DND-41 (cell line): ENCODE results near the gene PPP1R16B.

Experiments used
- ATAC-seq: fragments of 200-7000 bp; cut with Tn5 transposase; 3 replicates; pipeline ENCODE4 v1.9.1; 2021; ENCODE audit warnings: low read depth; ENCODE audit not compliant: insufficient read depth
- DNase-seq: peaks from one replicate; pipeline ENCODE4 v3.0.0-alpha.2; 2020
- H2AFZ ChIP-seq: 2 replicates; pipeline ENCODE4 v1.6.0; 2012; ENCODE audit warnings: low read depth, low read length
- H3K27ac ChIP-seq: 2 replicates; pipeline ENCODE4 v1.5.1; 2012; ENCODE audit warnings: low read length, inconsistent platforms
- H3K27me3 ChIP-seq: fragments of 200-600 bp; sonication (generic); 2 replicates; pipeline ENCODE4 v1.6.0; 2012; ENCODE audit warnings: low read length, mild to moderate bottlenecking, inconsistent platforms; ENCODE audit not compliant: insufficient read depth, poor library complexity
- H3K36me3 ChIP-seq: 2 replicates; pipeline ENCODE4 v1.5.1; 2012; ENCODE audit warnings: low read length, inconsistent platforms; ENCODE audit not compliant: insufficient read depth
- H3K4me1 ChIP-seq: 2 replicates; pipeline ENCODE4 v1.5.1; 2012; ENCODE audit warnings: mild to moderate bottlenecking, low read length; ENCODE audit not compliant: insufficient read depth
- H3K4me2 ChIP-seq: 2 replicates; pipeline ENCODE4 v1.6.0; 2012; ENCODE audit warnings: mild to moderate bottlenecking, moderate library complexity, low read length, inconsistent platforms; ENCODE audit not compliant: insufficient read depth
- H3K4me3 ChIP-seq, 2 experiments: fragments of 200-600 bp in 1 of 2; shearing (Covaris generic) in 1 of 2; 2 replicates each; pipeline ENCODE4 v1.5.1; 2012 to 2016; ENCODE audit warnings: inconsistent platforms in 2 of 2, low read length in 2 of 2, mild to moderate bottlenecking in 2 of 2, low read depth in 1 of 2, moderate library complexity in 1 of 2
- H3K79me2 ChIP-seq: 2 replicates; pipeline ENCODE4 v1.6.0; 2012; ENCODE audit warnings: low read length, inconsistent platforms; ENCODE audit not compliant: insufficient read depth
- H3K9ac ChIP-seq: 2 replicates; pipeline ENCODE4 v1.6.0; 2012; ENCODE audit warnings: low read depth, mild to moderate bottlenecking, inconsistent platforms, low read length, moderate library complexity
- H3K9me3 ChIP-seq: 2 replicates; pipeline ENCODE4 v1.5.1; 2012; ENCODE audit warnings: low read length, moderate library complexity, mild to moderate bottlenecking, inconsistent platforms; ENCODE audit not compliant: insufficient read depth, severe bottlenecking
- H4K20me1 ChIP-seq: 2 replicates; pipeline ENCODE4 v1.6.0; 2012; ENCODE audit warnings: low read length; ENCODE audit not compliant: insufficient read depth
- CTCF ChIP-seq: IDR thresholded peaks from 2 replicates; pipeline ENCODE4 v1.5.1; 2012; ENCODE audit warnings: borderline replicate concordance, low read length, moderate library complexity, mild to moderate bottlenecking; ENCODE audit not compliant: poor library complexity, severe bottlenecking; ENCODE audit errors: extremely low read depth
- EZH2 ChIP-seq: IDR thresholded peaks from 3 replicates; pipeline ENCODE4 v1.6.1; 2012; ENCODE audit warnings: borderline replicate concordance, low read depth, mild to moderate bottlenecking, moderate library complexity, low read length, inconsistent platforms; ENCODE audit not compliant: severe bottlenecking

Gene PPP1R16B

GRCh38 chr20:38842026-38842425, 36.5 kb downstream of the PPP1R16B start:
- ATAC-seq: no peak
- Histone ChIP-seq H3K79me2 (no peaks in the 10 kb centered on the region), H3K9ac (peak overlapping the region; percentile 18; the same call in 1 of the 2 replicates)

GRCh38 chr20:38842558-38842981, 37.1 kb downstream of the PPP1R16B start:
- H2AFZ ChIP-seq: no peak overlapping the region
- H3K4me3 ChIP-seq: no peak overlapping the region
- peak overlapping the region; percentile 61 for H3K27ac ChIP-seq
- H3K9ac ChIP-seq: no peak overlapping the region; the same call in 1 of the 2 replicates
- H3K4me2 ChIP-seq: peak overlapping the region; percentile 36; the same call in 1 of the 2 replicates
- peaks cover 21% of the 10 kb centered on the region for H3K4me1 ChIP-seq
- H3K27me3 ChIP-seq: no peaks in the 10 kb centered on the region
- TF ChIP-seq EZH2 (no peak), CTCF (no peak)
- no peaks in the 10 kb centered on the region for H3K36me3 ChIP-seq
- H3K9me3 ChIP-seq: no peaks in the 10 kb centered on the region
- peak; percentile 93 for ATAC-seq
- no peaks in the 10 kb centered on the region for H3K79me2 ChIP-seq
- peak; percentile 79 for DNase-seq
- no peaks in the 10 kb centered on the region for H4K20me1 ChIP-seq

More at GRCh38 chr20:38842026-38842425, 36.5 kb downstream of the PPP1R16B start:
- Histone ChIP-seq H4K20me1 (no peaks in the 10 kb centered on the region), H3K4me2 (peak overlapping the region; percentile 36; the same call in 1 of the 2 replicates), H3K4me3 (no peak overlapping the region), H3K36me3 (no peaks in the 10 kb centered on the region), H3K4me1 (peaks cover 21% of the 10 kb centered on the region), H3K27ac (peak overlapping the region; percentile 62), H3K9me3 (no peaks in the 10 kb centered on the region), H2AFZ (peak overlapping the region; percentile 53), H3K27me3 (no peaks in the 10 kb centered on the region)
- no peak for DNase-seq
- TF ChIP-seq CTCF (no peak), EZH2 (no peak)

DNA sequence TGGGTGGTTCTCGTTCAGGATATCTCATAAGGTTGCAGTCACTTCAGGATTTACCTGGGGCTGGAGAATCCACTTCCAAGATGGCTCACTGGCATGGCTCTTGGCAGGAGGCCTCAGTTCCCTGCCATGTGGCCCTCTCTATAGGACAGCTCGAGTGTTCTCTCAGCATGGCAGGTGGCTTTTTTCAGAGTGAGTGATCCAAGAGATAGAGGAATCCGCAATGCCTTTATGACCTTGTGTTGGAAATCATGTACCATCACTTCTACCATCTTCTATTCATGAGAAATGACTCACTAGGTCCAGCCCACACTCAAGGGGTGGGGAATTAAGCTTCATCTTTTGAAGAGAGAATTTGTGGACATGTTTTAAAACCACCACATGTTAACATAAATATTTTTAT, 37.8 kb downstream of the PPP1R16B start:
- ATAC-seq (no peak), DNase-seq (no peak)
- Histone ChIP-seq H3K27ac (peak overlapping the region; percentile 61), H2AFZ (no peak overlapping the region), H3K4me2 (no peak overlapping the region), H4K20me1 (no peaks in the 10 kb centered on the region), H3K27me3 (no peaks in the 10 kb centered on the region), H3K36me3 (no peaks in the 10 kb centered on the region), H3K9ac (no peak overlapping the region), H3K4me3 (no peak overlapping the region), H3K9me3 (no peaks in the 10 kb centered on the region), H3K4me1 (peaks cover 21% of the 10 kb centered on the region), H3K79me2 (no peaks in the 10 kb centered on the region)
- TF ChIP-seq CTCF (no peak), EZH2 (no peak)
